Mesendoderm (in vitro differentiated cells): ENCODE measurements around the gene FGA.
A peak's percentile ranks its signal among the peaks of the same experiment; 100 is the strongest.

ENCODE experiments used
- DNase-seq: peaks from one replicate; pipeline ENCODE4 v3.0.0; 2013
- H2AK5ac ChIP-seq: 2 replicates; pipeline ENCODE4 v1.6.1; 2013; ENCODE audit warnings: low read length, inconsistent platforms
- H2BK120ac ChIP-seq: 2 replicates; pipeline ENCODE4 v1.6.1; 2013; ENCODE audit warnings: low read depth, mild to moderate bottlenecking, low read length, moderate library complexity, mixed read lengths
- H2BK15ac ChIP-seq: replicated peaks from 2 replicates; pipeline ENCODE4 v1.6.1; 2013; ENCODE audit warnings: low read depth, mild to moderate bottlenecking, moderate library complexity
- H2BK5ac ChIP-seq: 2 replicates; pipeline ENCODE4 v1.6.1; 2013; ENCODE audit warnings: low read length, inconsistent platforms
- H3K18ac ChIP-seq: 2 replicates; pipeline ENCODE4 v1.6.1; 2013; ENCODE audit warnings: mild to moderate bottlenecking, low read length, mixed read lengths
- H3K23ac ChIP-seq: one replicate; pipeline ENCODE4 v1.6.1; 2013; ENCODE audit warnings: low read length
- H3K27ac ChIP-seq: 2 replicates; pipeline ENCODE4 v1.5.1; 2013; ENCODE audit warnings: low read depth, mild to moderate bottlenecking, inconsistent platforms, low read length, moderate library complexity
- H3K27me3 ChIP-seq: 2 replicates; pipeline ENCODE4 v1.6.1; 2013; ENCODE audit warnings: low read length, control low read depth, mild to moderate bottlenecking, inconsistent platforms; ENCODE audit not compliant: insufficient read depth, poor library complexity
- H3K36me3 ChIP-seq: 2 replicates; pipeline ENCODE4 v1.6.1; 2013; ENCODE audit warnings: low read length, inconsistent platforms; ENCODE audit not compliant: control insufficient read depth, insufficient read depth
- H3K4ac ChIP-seq: one replicate; pipeline ENCODE4 v1.6.1; 2013; ENCODE audit warnings: low read depth, mild to moderate bottlenecking, low read length, moderate library complexity
- H3K4me1 ChIP-seq: 2 replicates; pipeline ENCODE4 v1.6.1; 2013; ENCODE audit warnings: low read depth, low read length, inconsistent platforms; ENCODE audit not compliant: control insufficient read depth
- H3K4me2 ChIP-seq: 2 replicates; pipeline ENCODE4 v1.6.1; 2013; ENCODE audit warnings: low read length
- H3K4me3 ChIP-seq: 2 replicates; pipeline ENCODE4 v1.5.1; 2013; ENCODE audit warnings: mild to moderate bottlenecking, low read length
- H3K56ac ChIP-seq: one replicate; pipeline ENCODE4 v1.6.1; 2013; ENCODE audit warnings: low read length
- H3K79me1 ChIP-seq: 2 replicates; pipeline ENCODE4 v1.6.1; 2013; ENCODE audit warnings: low read length, inconsistent platforms
- H3K79me2 ChIP-seq: 2 replicates; pipeline ENCODE4 v1.6.1; 2013; ENCODE audit warnings: mild to moderate bottlenecking, low read length; ENCODE audit not compliant: control insufficient read depth, insufficient read depth
- H3K9ac ChIP-seq: 2 replicates; pipeline ENCODE4 v1.6.1; 2013; ENCODE audit warnings: low read length, inconsistent platforms
- H4K5ac ChIP-seq: one replicate; pipeline ENCODE4 v1.6.1; 2013; ENCODE audit warnings: low read length
- H4K8ac ChIP-seq: one replicate; pipeline ENCODE4 v1.6.1; 2013; ENCODE audit warnings: low read depth, mild to moderate bottlenecking, control low read depth, low read length, moderate library complexity
- WGBS: extraction: QIAGEN DNeasy Blood & Tissue Kit; methylation state at CpG from one replicate; pipeline ENCODE4 v1.1.7; 2013; ENCODE audit warnings: low lambda C conversion rate, missing lambda C conversion rate; ENCODE audit not compliant: insufficient coverage; ENCODE audit errors: extremely low coverage; 5-methylcytosine and 5-hydroxymethylcytosine counted together

Gene FGA

DNA sequence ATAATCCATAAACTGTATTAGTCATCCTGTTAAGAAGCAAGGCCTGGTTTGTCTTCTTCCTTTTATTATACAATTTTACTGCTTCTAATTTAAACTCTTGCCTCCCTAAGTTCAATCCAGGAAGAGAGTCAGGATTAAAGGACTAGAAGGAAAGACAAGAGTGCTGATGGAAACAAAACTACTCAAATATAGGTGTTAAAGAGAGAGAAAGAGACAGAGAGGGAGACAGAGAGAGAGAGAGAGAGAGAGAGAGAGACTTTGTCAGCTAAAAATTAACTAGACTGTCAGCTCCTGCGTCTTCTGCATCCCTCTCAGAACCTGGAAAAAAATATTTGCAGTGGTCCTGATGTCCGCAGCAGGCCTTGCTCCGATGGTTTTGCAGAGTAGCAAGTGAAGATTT lies 35.4 kb upstream of the FGA start:
- no peak overlapping the region for H3K23ac ChIP-seq
- no peaks in the 10 kb centered on the region for H3K79me2 ChIP-seq
- no peak for DNase-seq
- H2BK5ac ChIP-seq: no peak overlapping the region
- H3K4me3 ChIP-seq: no peak overlapping the region
- no peak overlapping the region for H2BK15ac ChIP-seq
- H3K4me2 ChIP-seq: no peak overlapping the region
- no peak overlapping the region for H4K8ac ChIP-seq
- no peak overlapping the region for H3K18ac ChIP-seq
- H2AK5ac ChIP-seq: no peak overlapping the region
- H3K4me1 ChIP-seq: peaks cover 3% of the 10 kb centered on the region
- no CpG with 5 or more reads among the region's 3 CpGs for WGBS
- no peak overlapping the region for H2BK120ac ChIP-seq
- no peak overlapping the region for H3K27ac ChIP-seq
- no peak overlapping the region for H3K56ac ChIP-seq
- H3K27me3 ChIP-seq: peaks cover 5% of the 10 kb centered on the region
- H4K5ac ChIP-seq: no peak overlapping the region
- H3K9ac ChIP-seq: no peak overlapping the region
- H3K4ac ChIP-seq: no peak overlapping the region
- no peaks in the 10 kb centered on the region for H3K36me3 ChIP-seq
- no peaks in the 10 kb centered on the region for H3K79me1 ChIP-seq

DNA sequence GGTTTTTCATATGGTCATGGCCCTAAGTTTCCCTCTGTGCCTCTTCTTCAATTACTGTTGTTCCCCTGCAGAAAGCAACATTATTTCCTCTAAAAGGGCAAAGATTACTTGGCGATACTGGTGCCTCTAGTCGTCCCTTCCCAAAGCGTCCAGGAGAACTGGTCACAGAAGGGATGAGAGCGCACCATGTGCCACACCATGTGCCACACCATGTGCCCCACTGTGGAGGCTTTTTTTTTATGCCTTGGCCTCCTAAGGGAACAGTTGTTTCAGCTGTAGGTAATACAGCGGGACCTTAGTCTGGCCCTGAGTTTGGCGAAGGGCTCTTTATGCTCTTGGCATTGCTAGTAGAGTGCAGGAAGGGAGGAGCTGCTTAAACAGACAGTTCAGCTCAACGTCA lies 33.5 kb upstream of the FGA start:
- WGBS: no CpG with 5 or more reads among the region's 7 CpGs
- peaks cover 5% of the 10 kb centered on the region for H3K27me3 ChIP-seq

DNA sequence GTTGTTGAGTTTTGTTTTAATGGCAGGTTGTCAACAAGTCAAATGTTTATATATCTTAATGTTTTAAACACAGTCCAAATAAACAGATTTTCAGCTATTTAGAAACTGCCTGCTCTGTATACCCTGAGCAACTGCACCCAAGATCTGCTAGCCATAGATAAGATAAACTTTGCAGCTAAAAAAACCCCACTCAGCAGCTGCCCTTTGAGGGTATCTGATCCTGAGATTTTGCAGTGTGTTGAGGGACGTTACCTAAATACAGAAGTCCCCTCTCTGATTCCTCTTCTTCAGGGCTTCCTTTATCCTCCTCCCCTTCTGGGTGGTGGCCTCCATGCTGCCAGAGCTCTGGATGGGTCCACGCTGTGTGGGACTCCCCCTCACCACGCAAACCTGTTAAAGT lies 32.9 kb upstream of the FGA start:
- no peak overlapping the region for H3K4ac ChIP-seq
- no peak overlapping the region for H3K27ac ChIP-seq
- no peak overlapping the region for H2BK120ac ChIP-seq
- H3K79me1 ChIP-seq: no peaks in the 10 kb centered on the region
- WGBS: no CpG with 5 or more reads among the region's 3 CpGs
- H2AK5ac ChIP-seq: no peak overlapping the region
- no peak overlapping the region for H3K4me2 ChIP-seq
- no peak overlapping the region for H3K23ac ChIP-seq
- peaks cover 3% of the 10 kb centered on the region for H3K4me1 ChIP-seq
- no peak overlapping the region for H2BK5ac ChIP-seq
- H4K5ac ChIP-seq: no peak overlapping the region
- H3K4me3 ChIP-seq: no peak overlapping the region
- peaks cover 4% of the 10 kb centered on the region for H3K27me3 ChIP-seq
- H4K8ac ChIP-seq: no peak overlapping the region
- H3K18ac ChIP-seq: no peak overlapping the region
- H3K36me3 ChIP-seq: no peaks in the 10 kb centered on the region
- no peak overlapping the region for H3K9ac ChIP-seq
- H2BK15ac ChIP-seq: no peak overlapping the region
- no peaks in the 10 kb centered on the region for H3K79me2 ChIP-seq
- no peak for DNase-seq
- H3K56ac ChIP-seq: no peak overlapping the region

More for the DNA sequence above, 33.5 kb upstream of the FGA start:
- H3K4ac ChIP-seq: no peak overlapping the region
- H3K27ac ChIP-seq: no peak overlapping the region
- no peak overlapping the region for H2BK15ac ChIP-seq
- H4K5ac ChIP-seq: no peak overlapping the region
- H2AK5ac ChIP-seq: no peak overlapping the region
- H2BK5ac ChIP-seq: no peak overlapping the region
- H3K23ac ChIP-seq: no peak overlapping the region
- peaks cover 3% of the 10 kb centered on the region for H3K4me1 ChIP-seq
- no peak overlapping the region for H3K4me2 ChIP-seq
- no peaks in the 10 kb centered on the region for H3K36me3 ChIP-seq
- no peak overlapping the region for H4K8ac ChIP-seq
- no peaks in the 10 kb centered on the region for H3K79me1 ChIP-seq
- H3K56ac ChIP-seq: no peak overlapping the region
- H3K79me2 ChIP-seq: no peaks in the 10 kb centered on the region
- no peak for DNase-seq
- no peak overlapping the region for H3K4me3 ChIP-seq
- H2BK120ac ChIP-seq: no peak overlapping the region
- H3K18ac ChIP-seq: no peak overlapping the region
- H3K9ac ChIP-seq: no peak overlapping the region

DNA sequence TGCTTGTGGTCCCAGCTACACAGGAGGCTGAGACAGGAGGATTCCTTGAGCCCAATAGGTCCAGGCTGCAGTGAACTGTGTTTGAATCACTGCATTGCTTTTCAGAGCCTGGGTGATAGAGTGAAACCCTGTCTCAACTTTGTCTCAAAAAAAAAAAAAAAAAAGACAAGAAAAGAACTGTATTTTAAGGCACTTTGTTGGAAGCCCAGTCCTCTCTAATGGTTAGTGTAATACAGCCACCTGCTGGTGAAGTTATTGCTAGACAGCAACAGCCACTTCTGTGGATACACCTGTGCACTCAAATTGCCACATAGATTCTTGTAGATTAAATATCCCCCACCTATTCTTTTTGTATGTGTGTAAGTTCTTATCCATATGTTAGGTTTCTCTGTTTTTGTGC lies 32.1 kb upstream of the FGA start:
- no peak overlapping the region for H3K18ac ChIP-seq
- H2BK120ac ChIP-seq: no peak overlapping the region

DNA sequence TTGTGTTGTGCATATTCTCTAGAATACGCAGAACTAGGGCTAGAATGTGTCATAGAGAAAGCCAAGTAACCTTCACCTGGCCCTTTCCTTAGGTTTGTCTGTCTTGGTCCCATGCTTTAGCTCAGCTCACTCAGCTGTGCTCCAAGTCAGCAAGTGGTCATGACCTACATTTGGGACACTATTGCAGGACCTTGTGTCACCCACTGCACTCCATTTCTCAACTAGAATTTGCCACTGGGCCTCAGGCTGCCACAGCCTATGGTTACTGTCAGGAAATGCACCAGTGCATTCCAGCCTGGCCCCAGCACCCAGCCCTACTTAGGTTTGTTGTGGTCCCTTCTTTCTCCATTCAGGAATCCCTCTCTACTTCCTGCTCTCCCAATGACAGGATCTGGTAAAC lies 29.6 kb upstream of the FGA start:
- H3K79me1 ChIP-seq: no peaks in the 10 kb centered on the region
- no peaks in the 10 kb centered on the region for H3K27me3 ChIP-seq
- no peak overlapping the region for H2AK5ac ChIP-seq
- H3K23ac ChIP-seq: no peak overlapping the region
- no peak overlapping the region for H3K4ac ChIP-seq
- peak; percentile 14 for DNase-seq
- H3K56ac ChIP-seq: no peak overlapping the region
- H3K79me2 ChIP-seq: no peaks in the 10 kb centered on the region
- no peaks in the 10 kb centered on the region for H3K36me3 ChIP-seq
- H2BK15ac ChIP-seq: no peak overlapping the region
- H3K18ac ChIP-seq: no peak overlapping the region
- no CpG with 5 or more reads among the region's 1 CpG for WGBS
- H3K9ac ChIP-seq: no peak overlapping the region
- no peak overlapping the region for H2BK5ac ChIP-seq
- no peak overlapping the region for H4K8ac ChIP-seq
- H3K4me2 ChIP-seq: no peak overlapping the region
- H3K4me1 ChIP-seq: no peaks in the 10 kb centered on the region
- H3K27ac ChIP-seq: no peak overlapping the region
- H3K4me3 ChIP-seq: no peak overlapping the region
- H2BK120ac ChIP-seq: no peak overlapping the region
- H4K5ac ChIP-seq: no peak overlapping the region

More for the DNA sequence above, 32.1 kb upstream of the FGA start:
- no peak overlapping the region for H3K9ac ChIP-seq
- peak; percentile 61 for DNase-seq
- H3K4me1 ChIP-seq: peaks cover 3% of the 10 kb centered on the region
- no peak overlapping the region for H2BK5ac ChIP-seq
- no peak overlapping the region for H4K5ac ChIP-seq
- H3K4me2 ChIP-seq: no peak overlapping the region
- peaks cover 2% of the 10 kb centered on the region for H3K27me3 ChIP-seq
- H3K27ac ChIP-seq: no peak overlapping the region
- no peak overlapping the region for H3K4ac ChIP-seq
- no peaks in the 10 kb centered on the region for H3K79me2 ChIP-seq
- no peak overlapping the region for H2AK5ac ChIP-seq
- no peaks in the 10 kb centered on the region for H3K36me3 ChIP-seq
- no peak overlapping the region for H3K4me3 ChIP-seq
- H3K56ac ChIP-seq: no peak overlapping the region
- no peak overlapping the region for H4K8ac ChIP-seq
- H3K23ac ChIP-seq: no peak overlapping the region
- H2BK15ac ChIP-seq: no peak overlapping the region
- H3K79me1 ChIP-seq: no peaks in the 10 kb centered on the region

DNA sequence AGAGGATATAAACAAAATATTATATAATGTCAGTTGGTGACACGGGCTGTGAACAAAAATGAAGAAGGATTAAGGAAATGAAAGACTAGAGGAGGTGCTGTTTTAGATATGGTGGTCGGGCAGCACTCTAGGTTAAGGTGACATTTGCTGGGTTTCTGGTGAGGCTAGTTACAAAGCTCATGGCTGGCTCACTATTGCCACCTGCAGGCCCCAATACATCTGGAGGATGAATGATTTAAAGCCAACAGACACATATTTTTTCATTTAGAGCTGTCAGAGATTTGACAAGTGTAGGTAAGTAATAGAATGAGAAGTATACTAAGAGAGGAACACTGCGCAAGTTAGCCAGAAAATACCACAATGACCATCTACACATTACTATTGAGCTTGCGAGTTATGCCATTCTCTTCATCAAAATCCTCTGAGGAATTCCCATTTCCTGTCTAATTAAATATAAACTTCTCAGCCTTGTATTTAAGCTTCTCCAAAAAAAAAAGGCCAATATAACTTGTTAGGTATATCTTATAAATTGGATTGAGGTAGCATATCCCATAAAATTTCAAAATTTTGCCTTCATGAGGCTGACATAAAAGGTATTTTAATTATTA lies 28.3 kb upstream of the FGA start:
- no peak overlapping the region for H3K23ac ChIP-seq
- H3K27me3 ChIP-seq: no peaks in the 10 kb centered on the region
- H3K9ac ChIP-seq: no peak overlapping the region
- no peak overlapping the region for H4K8ac ChIP-seq
- H3K27ac ChIP-seq: no peak overlapping the region
- no peaks in the 10 kb centered on the region for H3K36me3 ChIP-seq
- peak; percentile 75 for DNase-seq
- no peaks in the 10 kb centered on the region for H3K79me2 ChIP-seq
- no CpG with 5 or more reads among the region's 4 CpGs for WGBS
- H2BK5ac ChIP-seq: no peak overlapping the region
- no peak overlapping the region for H4K5ac ChIP-seq
- no peak overlapping the region for H2AK5ac ChIP-seq
- no peak overlapping the region for H3K56ac ChIP-seq
- H3K79me1 ChIP-seq: no peaks in the 10 kb centered on the region
- no peak overlapping the region for H3K18ac ChIP-seq
- no peak overlapping the region for H3K4me3 ChIP-seq
- no peak overlapping the region for H3K4ac ChIP-seq
- H2BK15ac ChIP-seq: no peak overlapping the region
- H3K4me2 ChIP-seq: no peak overlapping the region
- H3K4me1 ChIP-seq: no peaks in the 10 kb centered on the region
- H2BK120ac ChIP-seq: no peak overlapping the region
